ENCODE measurements around the gene C15orf62. TPM values are rescaled to one million over a fixed set of nuclear protein-coding genes. Genes with fewer than 3 reads are reported as not detected.

C15orf62 gene
- total RNA-seq, 1 donor from 2014 or later = 0.30 TPM

GRCh38 chr15:40787344-40787841 lies 17.6 kb downstream of the C15orf62 start:
- no peak overlapping the region for H3K27ac ChIP-seq (replicated peaks)
- no peak for DNase-seq
- H3K9me3 ChIP-seq (replicated peaks) = no peaks in the 10 kb centered on the region
- H3K36me3 ChIP-seq = peaks cover 22% of the 10 kb centered on the region
- no peak for TF ChIP-seq CTCF (IDR thresholded peaks at IDR 0.05; ENCODE audit: borderline replicate concordance)
- intact Hi-C loops (cut with micrococcal nuclease) = loop anchor here (10.0 kb wide), 1 partner anchor 113 kb away; no protein-coding TSS in a partner anchor
- no peaks in the 10 kb centered on the region for H3K27me3 ChIP-seq (ENCODE audit: low read depth)
- no peak overlapping the region for H3K4me3 ChIP-seq
- H3K4me1 ChIP-seq = peaks cover 21% of the 10 kb centered on the region

- Histone ChIP-seq H3K4me1 (peaks cover 21% of the 10 kb centered on the region), H3K4me3 (no peak overlapping the region), H3K27me3 (ENCODE audit: low read depth) (no peaks in the 10 kb centered on the region), H3K27ac (replicated peaks) (no peak overlapping the region), H3K36me3 (peaks cover 24% of the 10 kb centered on the region), H3K9me3 (replicated peaks) (no peaks in the 10 kb centered on the region)
- intact Hi-C loops (cut with micrococcal nuclease) = loop anchor here (10.0 kb wide), 1 partner anchor 113 kb away; no protein-coding TSS in a partner anchor
- DNase-seq = no peak
- no peak for TF ChIP-seq CTCF (IDR thresholded peaks at IDR 0.05; ENCODE audit: borderline replicate concordance)
Measured at GRCh38 chr15:40787991-40788390, 18.2 kb downstream of the C15orf62 start.

GRCh38 chr15:40789119-40789518 lies 19.3 kb downstream of the C15orf62 start:
- DNase-seq = no peak
- Histone ChIP-seq H3K27me3 (ENCODE audit: low read depth) (no peaks in the 10 kb centered on the region), H3K4me1 (peaks cover 30% of the 10 kb centered on the region), H3K4me3 (no peak overlapping the region), H3K9me3 (replicated peaks) (no peaks in the 10 kb centered on the region), H3K36me3 (peaks cover 24% of the 10 kb centered on the region), H3K27ac (replicated peaks) (no peak overlapping the region)
- no peak for TF ChIP-seq CTCF (IDR thresholded peaks at IDR 0.05; ENCODE audit: borderline replicate concordance)
- intact Hi-C loops (cut with micrococcal nuclease) = loop anchor here (10.0 kb wide), 1 partner anchor 114 kb away; no protein-coding TSS in a partner anchor

GRCh38 chr15:40789999-40790398 lies 20.2 kb downstream of the C15orf62 start:
- Histone ChIP-seq H3K36me3 (peaks cover 24% of the 10 kb centered on the region), H3K4me1 (peaks cover 37% of the 10 kb centered on the region), H3K27ac (replicated peaks) (no peak overlapping the region), H3K4me3 (no peak overlapping the region), H3K9me3 (replicated peaks) (no peaks in the 10 kb centered on the region), H3K27me3 (ENCODE audit: low read depth) (no peaks in the 10 kb centered on the region)
- no peak for DNase-seq
- intact Hi-C loops (cut with micrococcal nuclease) = loop anchor here (10.0 kb wide), 1 partner anchor 115 kb away; no protein-coding TSS in a partner anchor
- TF ChIP-seq CTCF (IDR thresholded peaks at IDR 0.05; ENCODE audit: borderline replicate concordance) = no peak

- TF ChIP-seq CTCF (IDR thresholded peaks at IDR 0.05; ENCODE audit: borderline replicate concordance) = no peak
- intact Hi-C loops (cut with micrococcal nuclease) = no loop called here
- no peak overlapping the region for H3K4me3 ChIP-seq
- peaks cover 45% of the 10 kb centered on the region for H3K4me1 ChIP-seq
- no peaks in the 10 kb centered on the region for H3K27me3 ChIP-seq (ENCODE audit: low read depth)
- no peak overlapping the region for H3K27ac ChIP-seq (replicated peaks)
- no peak for DNase-seq
- H3K36me3 ChIP-seq = peaks cover 24% of the 10 kb centered on the region
- H3K9me3 ChIP-seq (replicated peaks) = no peaks in the 10 kb centered on the region
Measured at GRCh38 chr15:40790718-40791117, 20.9 kb downstream of the C15orf62 start.
